SKM-1 (cell line): ENCODE data around the gene DAP.
A peak's percentile ranks its signal among the peaks of the same experiment; 100 is the strongest.
"Not testable (repeated sequence)": the region's sequence is repeated elsewhere in the genome, so short reads cannot be mapped to it uniquely, and the experiment has no call there.

Experiments
- DNase-seq: peaks from one replicate; lab custom pipeline; 2025; ENCODE audit not compliant: unreplicated experiment; lab: John Stamatoyannopoulos, UW

Gene DAP

GRCh38 chr5:10761185-10761932 is at the start of gene DAP:
Gene DAP (minus strand): TSS chr5:10761234. CDS start chr5:10761068, 166 bp downstream.
- DNase-seq = peak; percentile 63

GRCh38 chr5:10808347-10809226 is 47.6 kb upstream of the DAP start:
- no peak for DNase-seq

DNA sequence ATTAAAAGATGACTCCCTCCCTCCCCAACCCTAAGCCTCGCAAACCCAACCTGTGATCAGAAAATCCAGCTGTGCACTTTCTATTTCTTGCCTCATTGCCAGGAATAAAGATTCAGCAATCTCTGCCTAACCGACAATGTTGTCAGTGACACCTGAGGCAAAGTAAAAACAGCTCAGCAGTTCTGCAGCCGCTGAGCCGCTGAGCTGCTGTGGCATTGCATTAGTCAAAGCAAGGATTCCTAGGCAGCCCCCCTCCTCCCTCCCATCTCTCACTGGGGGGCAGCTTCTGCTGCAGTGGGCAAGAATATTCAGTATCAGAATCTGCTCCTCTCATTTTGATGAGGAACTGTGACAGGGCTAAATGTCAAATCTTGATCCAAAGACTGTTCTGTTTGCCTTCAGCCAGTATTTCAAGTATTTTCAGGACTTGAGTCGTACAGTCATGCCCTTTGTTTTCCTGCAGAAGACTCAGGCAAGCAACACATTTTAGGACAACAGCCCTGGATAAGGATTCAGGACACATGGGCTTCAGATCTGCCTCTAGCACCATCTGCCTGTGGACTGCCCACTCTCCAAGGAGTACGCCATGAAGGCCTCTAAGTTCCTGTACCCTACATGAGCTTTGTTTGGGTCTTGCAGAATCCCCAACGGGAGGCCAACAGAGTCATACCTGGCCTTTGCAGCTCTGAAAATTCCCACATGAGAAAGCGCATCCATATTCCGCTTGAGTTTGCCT is 41.1 kb upstream of the DAP start:
- no peak for DNase-seq

DNA sequence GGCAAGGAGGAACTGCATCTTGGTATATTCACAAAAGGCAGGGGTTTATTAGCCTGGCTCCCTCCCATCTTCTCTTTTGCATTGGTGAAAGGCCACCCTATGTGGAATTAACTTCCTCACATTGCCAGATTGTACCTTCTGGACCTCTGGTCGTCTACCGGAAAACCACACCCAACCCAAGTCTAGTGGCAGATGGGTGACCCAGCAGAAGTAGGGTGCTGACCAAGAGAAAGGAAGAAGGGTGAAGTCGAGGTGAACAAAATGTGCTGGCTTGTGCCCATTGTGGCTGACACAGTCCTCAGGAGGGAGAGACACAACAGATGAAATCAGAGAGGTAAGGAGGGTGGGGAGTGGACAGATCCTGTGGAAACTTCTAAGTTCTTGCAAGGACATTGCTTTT is 39.8 kb upstream of the DAP start:
- no peak for DNase-seq

DNA sequence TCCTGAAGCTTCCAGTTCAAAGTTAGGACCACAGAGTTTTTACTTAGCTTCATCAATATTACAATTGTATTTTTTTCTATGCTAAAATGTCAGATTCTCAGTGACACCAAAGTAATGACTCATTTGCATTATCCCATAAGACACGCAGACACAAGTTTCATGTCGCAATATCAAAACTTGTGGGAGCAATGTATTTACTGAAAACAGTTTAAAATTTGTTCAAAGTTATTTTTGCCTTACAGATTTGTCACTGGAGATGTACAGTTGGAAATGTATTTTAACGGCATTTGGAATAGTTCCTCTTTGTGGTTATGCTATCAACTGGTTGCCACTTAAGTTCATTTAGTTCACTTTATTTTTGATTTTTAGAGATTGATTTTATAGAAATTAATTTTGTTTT is 36.2 kb upstream of the DAP start:
- peak; percentile 12 for DNase-seq

GRCh38 chr5:10793785-10794184 is 32.8 kb upstream of the DAP start:
- no peak for DNase-seq

- no peak for DNase-seq
Measured at GRCh38 chr5:10792336-10792735, 31.3 kb upstream of the DAP start.

DNA sequence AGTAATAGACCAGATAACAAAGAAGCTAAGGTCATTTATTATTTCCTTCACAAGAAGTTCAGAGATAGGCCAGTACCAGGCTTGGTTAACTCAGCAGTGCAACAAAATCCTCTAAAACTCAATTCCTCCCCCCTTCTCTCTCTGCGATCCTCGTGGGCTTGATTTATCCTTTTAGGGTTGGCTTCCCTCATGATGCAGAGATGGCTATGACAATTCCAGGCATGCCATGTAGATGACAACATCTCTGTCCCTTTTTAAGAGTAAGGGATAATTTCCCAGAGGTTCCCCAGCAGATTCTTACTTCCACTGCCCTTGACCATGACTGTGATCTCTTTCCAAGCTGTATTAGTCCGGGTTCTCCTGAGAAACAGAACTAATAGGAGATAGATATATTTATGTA is 28.7 kb upstream of the DAP start:
- no peak for DNase-seq

- DNase-seq = no peak
Measured at GRCh38 chr5:10789021-10789420, 28.0 kb upstream of the DAP start.

- no peak for DNase-seq
Measured at GRCh38 chr5:10788358-10788757, 27.3 kb upstream of the DAP start.

GRCh38 chr5:10786835-10787234 is 25.8 kb upstream of the DAP start:
- no peak for DNase-seq

- not testable (repeated sequence) for DNase-seq
Measured at GRCh38 chr5:10780208-10780607, 19.2 kb upstream of the DAP start.

DNA sequence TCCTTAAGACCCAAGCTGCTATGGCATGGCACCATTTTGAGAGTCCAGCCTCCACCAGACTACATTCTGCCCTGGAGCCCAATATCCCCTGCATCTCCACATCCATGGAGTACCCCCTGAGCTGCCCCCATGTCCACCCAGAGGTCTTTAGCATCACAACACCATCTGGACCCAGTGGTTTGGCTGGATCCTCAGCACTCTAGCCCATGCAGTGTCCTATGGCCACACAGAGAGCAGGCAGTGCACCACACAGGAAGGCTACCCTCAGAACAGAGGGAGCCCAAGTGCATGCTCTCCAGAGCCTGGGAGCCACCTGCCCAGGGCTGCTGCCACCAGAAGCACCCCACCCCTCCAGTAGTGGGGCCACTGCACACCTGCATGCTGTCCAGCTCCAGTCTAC is 18.6 kb upstream of the DAP start:
- DNase-seq = no peak

- no peak for DNase-seq
Measured at GRCh38 chr5:10778179-10778910, 17.3 kb upstream of the DAP start.

DNA sequence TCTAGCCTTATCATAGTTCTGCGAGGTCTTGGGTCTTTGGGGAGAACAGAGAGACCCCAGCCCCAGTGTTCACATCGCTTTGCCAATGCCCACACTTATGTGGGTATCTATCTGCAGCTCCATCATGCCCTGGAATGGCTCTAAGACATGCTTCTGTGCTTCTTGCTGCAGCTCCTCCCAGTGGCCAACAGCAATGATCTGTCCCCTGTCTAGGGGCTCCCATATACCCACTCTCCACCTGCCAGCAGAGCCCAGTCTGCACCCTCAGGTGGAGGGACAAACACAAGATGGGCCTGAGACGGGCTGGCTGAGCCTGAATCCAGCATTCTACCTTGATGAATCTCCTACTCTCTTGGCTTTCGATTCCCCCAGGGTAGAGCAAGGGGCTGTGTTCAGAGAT is 14.6 kb upstream of the DAP start:
- DNase-seq = no peak

DNA sequence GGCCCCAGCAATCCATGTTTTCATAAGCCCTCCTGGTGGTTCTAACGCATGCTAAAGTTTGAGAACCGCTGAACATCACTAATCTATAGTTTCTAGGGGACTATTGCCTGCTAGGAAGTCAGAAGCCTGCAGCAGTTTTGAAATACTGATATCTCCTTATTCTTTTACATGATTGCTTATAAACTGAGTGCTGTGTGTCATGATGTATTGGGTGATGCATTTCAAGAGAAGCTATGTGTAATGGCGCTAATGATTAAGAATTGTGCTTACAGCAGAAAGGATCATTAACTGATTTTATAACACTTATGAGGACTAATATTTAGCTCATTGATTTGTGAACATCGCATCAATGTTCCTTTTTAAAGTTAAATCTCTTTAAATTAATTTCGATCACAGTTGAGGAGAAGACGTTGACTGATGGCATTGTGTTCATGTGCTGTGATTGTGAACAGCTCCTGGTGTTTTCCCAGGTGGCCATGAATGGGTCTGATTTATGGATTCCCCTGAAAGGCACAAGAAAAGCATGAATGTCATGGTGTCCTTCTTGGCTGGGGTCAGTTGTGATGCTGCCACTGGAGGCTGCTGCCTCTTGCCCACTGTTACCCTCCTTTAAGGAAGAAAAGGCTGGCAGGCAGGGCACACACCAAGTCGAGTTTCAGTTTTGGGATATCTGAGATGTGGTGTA is 12.0 kb upstream of the DAP start:
- DNase-seq = no peak

- no peak for DNase-seq
Measured at GRCh38 chr5:10768328-10768899, 7.4 kb upstream of the DAP start.

DNA sequence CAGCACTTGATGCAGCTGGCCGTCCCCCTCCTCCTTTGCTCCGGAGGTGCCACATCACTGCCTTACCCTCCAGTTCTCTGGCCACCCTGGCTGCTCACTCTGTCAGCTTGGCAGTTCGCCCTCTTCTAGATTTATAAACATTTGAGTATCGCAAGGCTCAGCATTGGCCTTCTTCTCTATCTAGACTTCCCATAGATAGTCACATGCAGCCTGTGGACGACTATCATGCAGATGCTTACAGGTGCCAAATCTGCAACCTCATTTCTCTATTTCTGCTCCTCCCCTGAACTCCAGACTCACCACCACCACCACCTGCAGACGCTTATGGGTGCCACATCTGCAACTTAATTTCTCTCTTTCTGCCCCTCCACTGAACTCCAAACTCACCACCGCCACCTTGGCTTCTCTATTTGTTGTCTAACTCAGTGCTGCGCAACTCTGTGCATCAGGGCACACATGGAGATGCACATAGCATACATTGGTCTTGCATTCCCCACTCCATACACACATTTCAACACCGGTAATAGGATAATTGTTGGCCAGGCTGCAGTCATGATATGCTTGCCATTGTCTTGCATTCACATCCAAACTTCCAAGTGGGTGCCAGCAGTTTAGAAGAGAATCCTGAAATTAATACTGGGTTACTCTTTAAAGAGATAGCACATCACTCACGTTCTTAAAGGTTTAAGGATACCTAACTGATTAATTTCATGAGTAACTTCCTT is 1.9 kb upstream of the DAP start:
- DNase-seq = no peak
